ENCODE results near the gene ADCY2.

ADCY2 gene

DNA sequence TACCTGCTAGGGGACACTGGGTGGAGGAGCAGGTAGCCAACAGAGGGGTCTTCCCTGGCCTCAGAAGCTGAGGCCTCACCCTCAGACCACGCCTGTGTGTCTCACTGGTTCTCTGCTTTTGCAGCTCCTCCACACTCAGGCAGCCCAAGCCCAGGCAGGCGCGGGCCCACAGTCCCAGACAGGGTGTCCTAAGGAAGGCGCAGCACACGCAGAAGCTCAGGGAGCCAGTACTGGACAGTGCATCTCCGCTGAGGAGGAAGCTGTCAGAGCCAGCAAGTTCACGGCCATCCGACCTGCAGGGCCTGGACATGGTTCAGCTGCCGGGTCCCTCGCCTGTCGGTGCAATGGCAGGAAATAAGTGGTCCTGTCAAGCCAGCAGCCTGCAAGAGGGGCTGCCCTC lies 429.7 kb downstream of the ADCY2 start:
- no peak for TF ChIP-seq ZBTB7A (tag by site-specific recombination; IDR thresholded peaks at IDR 0.05; ENCODE audit: low read depth)
- TF ChIP-seq ZNF157 (tag by site-specific recombination; IDR thresholded peaks at IDR 0.05), result no peak
- TF ChIP-seq ZNF707 (tag by site-specific recombination; IDR thresholded peaks at IDR 0.05), result no peak
- TF ChIP-seq ZNF830 (tag by site-specific recombination; IDR thresholded peaks at IDR 0.05; ENCODE audit: low read depth), result no peak
- TF ChIP-seq ZNF529 (tag by site-specific recombination; IDR thresholded peaks at IDR 0.05; ENCODE audit: insufficient replicate concordance), result no peak
- TF ChIP-seq, protein P1, sequence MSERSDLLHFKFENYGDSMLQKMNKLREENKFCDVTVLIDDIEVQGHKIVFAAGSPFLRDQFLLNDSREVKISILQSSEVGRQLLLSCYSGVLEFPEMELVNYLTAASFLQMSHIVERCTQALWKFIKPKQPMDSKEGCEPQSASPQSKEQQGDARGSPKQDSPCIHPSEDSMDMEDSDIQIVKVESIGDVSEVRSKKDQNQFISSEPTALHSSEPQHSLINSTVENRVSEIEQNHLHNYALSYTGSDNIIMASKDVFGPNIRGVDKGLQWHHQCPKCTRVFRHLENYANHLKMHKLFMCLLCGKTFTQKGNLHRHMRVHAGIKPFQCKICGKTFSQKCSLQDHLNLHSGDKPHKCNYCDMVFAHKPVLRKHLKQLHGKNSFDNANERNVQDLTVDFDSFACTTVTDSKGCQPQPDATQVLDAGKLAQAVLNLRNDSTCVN (tag by site-specific recombination; optimal IDR thresholded peaks at IDR 0.05), result no peak
- no peak for TF ChIP-seq ZNF621 (tag by site-specific recombination; IDR thresholded peaks at IDR 0.05)
- no peak for TF ChIP-seq ZNF24 (tag by site-specific recombination; IDR thresholded peaks at IDR 0.05)
- no peak for TF ChIP-seq ZBTB1 (tag by site-specific recombination; IDR thresholded peaks at IDR 0.05)
- Histone ChIP-seq H3K36me3 (ENCODE audit: control insufficient read depth in 2 of 2, insufficient read depth in 1 of 2, low read length in 2 of 2) (no peaks in the 10 kb centered on the region), H3K4me1 (ENCODE audit: control insufficient read depth, insufficient read depth, low read length) (no peaks in the 10 kb centered on the region), H3K27ac (ENCODE audit: extremely low read depth, low read depth, low read length) (no peak overlapping the region), H3K9me3 (ENCODE audit: control insufficient read depth, insufficient read depth, low read depth, low read length) (no peaks in the 10 kb centered on the region), H3K4me3 (ENCODE audit: low read depth, low read length) (no peak overlapping the region)
- POLR2A ChIA-PET, result no interaction called here
- CTCF ChIA-PET, result interaction anchor here (0.5 kb wide), 1 partner anchor 889 kb away, joined by 3 read pairs; no protein-coding TSS in a partner anchor

DNA sequence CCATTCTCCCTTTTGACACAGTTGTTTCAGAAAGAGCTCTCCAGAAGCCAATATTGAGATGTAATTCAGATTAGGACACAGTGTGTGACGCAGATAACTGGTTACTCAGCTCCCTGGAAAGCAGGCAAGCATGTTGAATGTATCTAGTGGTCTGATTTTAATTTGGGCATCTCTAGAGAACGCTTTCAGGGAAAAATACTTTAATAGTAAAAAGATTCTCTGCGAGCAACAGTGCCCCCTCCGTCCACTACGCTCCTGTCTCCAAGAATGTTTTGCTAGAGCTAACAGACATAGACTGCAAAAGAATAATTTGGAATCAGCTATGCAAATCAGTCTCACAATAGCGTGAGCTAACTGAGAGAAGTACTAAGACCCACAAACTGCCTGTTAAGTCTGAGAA lies 431.7 kb downstream of the ADCY2 start:
- CTCF ChIA-PET, result interaction anchor here (0.8 to 2.8 kb wide), 3 partner anchors 11 to 29 kb away, joined by 3 to 22 read pairs (median 5); no protein-coding TSS in a partner anchor
- no peak overlapping the region for H3K4me3 ChIP-seq (ENCODE audit: low read depth, low read length)
- POLR2A ChIA-PET, result no interaction called here

DNA sequence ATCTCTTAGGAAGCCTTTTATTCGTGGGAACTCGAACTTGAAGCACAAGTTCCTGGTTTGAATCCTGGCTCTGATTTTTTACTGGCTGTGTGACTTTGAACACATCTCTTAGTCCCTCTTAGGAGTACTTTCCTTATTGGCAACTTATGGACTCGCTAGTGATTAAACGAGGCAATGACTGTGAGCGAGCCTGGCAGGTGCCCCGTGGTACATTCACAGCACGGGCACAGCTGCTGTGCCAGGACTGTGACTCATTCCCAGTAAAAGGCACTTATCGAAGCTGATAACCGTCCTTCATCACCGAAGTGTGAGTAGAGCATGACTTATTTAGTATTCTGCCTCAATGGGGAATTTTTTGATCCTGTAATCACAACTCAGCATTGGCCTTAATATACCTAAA lies 432.3 kb downstream of the ADCY2 start:
- POLR2A ChIA-PET, result no interaction called here
- H3K27ac ChIP-seq (ENCODE audit: extremely low read depth, low read depth, low read length), result no peak overlapping the region
- no peaks in the 10 kb centered on the region for H3K4me1 ChIP-seq (ENCODE audit: control insufficient read depth, insufficient read depth, low read length)
- CTCF ChIA-PET, result interaction anchor here (1.8 to 2.8 kb wide), 2 partner anchors 12 to 28 kb away, joined by 5 to 22 read pairs; no protein-coding TSS in a partner anchor
- H3K36me3 ChIP-seq (ENCODE audit: control insufficient read depth in 2 of 2, insufficient read depth in 1 of 2, low read length in 2 of 2), result no peaks in the 10 kb centered on the region
- no peaks in the 10 kb centered on the region for H3K9me3 ChIP-seq (ENCODE audit: control insufficient read depth, insufficient read depth, low read depth, low read length)
- no peak overlapping the region for H3K4me3 ChIP-seq (ENCODE audit: low read depth, low read length)
- TF ChIP-seq, protein P2, sequence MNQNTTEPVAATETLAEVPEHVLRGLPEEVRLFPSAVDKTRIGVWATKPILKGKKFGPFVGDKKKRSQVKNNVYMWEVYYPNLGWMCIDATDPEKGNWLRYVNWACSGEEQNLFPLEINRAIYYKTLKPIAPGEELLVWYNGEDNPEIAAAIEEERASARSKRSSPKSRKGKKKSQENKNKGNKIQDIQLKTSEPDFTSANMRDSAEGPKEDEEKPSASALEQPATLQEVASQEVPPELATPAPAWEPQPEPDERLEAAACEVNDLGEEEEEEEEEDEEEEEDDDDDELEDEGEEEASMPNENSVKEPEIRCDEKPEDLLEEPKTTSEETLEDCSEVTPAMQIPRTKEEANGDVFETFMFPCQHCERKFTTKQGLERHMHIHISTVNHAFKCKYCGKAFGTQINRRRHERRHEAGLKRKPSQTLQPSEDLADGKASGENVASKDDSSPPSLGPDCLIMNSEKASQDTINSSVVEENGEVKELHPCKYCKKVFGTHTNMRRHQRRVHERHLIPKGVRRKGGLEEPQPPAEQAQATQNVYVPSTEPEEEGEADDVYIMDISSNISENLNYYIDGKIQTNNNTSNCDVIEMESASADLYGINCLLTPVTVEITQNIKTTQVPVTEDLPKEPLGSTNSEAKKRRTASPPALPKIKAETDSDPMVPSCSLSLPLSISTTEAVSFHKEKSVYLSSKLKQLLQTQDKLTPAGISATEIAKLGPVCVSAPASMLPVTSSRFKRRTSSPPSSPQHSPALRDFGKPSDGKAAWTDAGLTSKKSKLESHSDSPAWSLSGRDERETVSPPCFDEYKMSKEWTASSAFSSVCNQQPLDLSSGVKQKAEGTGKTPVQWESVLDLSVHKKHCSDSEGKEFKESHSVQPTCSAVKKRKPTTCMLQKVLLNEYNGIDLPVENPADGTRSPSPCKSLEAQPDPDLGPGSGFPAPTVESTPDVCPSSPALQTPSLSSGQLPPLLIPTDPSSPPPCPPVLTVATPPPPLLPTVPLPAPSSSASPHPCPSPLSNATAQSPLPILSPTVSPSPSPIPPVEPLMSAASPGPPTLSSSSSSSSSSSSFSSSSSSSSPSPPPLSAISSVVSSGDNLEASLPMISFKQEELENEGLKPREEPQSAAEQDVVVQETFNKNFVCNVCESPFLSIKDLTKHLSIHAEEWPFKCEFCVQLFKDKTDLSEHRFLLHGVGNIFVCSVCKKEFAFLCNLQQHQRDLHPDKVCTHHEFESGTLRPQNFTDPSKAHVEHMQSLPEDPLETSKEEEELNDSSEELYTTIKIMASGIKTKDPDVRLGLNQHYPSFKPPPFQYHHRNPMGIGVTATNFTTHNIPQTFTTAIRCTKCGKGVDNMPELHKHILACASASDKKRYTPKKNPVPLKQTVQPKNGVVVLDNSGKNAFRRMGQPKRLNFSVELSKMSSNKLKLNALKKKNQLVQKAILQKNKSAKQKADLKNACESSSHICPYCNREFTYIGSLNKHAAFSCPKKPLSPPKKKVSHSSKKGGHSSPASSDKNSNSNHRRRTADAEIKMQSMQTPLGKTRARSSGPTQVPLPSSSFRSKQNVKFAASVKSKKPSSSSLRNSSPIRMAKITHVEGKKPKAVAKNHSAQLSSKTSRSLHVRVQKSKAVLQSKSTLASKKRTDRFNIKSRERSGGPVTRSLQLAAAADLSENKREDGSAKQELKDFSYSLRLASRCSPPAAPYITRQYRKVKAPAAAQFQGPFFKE (tag by site-specific recombination; IDR thresholded peaks at IDR 0.05; ENCODE audit: borderline replicate concordance), result no peak
- TF ChIP-seq ZNF521 (tag by site-specific recombination; IDR thresholded peaks at IDR 0.05) (no peak), ZNF16 (tag by site-specific recombination; IDR thresholded peaks at IDR 0.05; ENCODE audit: low read depth) (no peak), ZNF239 (tag by site-specific recombination; IDR thresholded peaks at IDR 0.05) (no peak)

More for the DNA sequence above, 431.7 kb downstream of the ADCY2 start:
- Histone ChIP-seq H3K27ac (ENCODE audit: extremely low read depth, low read depth, low read length) (no peak overlapping the region), H3K4me1 (ENCODE audit: control insufficient read depth, insufficient read depth, low read length) (no peaks in the 10 kb centered on the region), H3K36me3 (ENCODE audit: control insufficient read depth in 2 of 2, insufficient read depth in 1 of 2, low read length in 2 of 2) (no peaks in the 10 kb centered on the region), H3K9me3 (ENCODE audit: control insufficient read depth, insufficient read depth, low read depth, low read length) (no peaks in the 10 kb centered on the region)
- TF ChIP-seq ZFP41 (tag by site-specific recombination; IDR thresholded peaks at IDR 0.05; ENCODE audit: borderline replicate concordance), result no peak
- no peak for TF ChIP-seq GLIS2 (tag by site-specific recombination; IDR thresholded peaks at IDR 0.05)
- TF ChIP-seq GLIS1 (tag by site-specific recombination; IDR thresholded peaks at IDR 0.05), result no peak
- TF ChIP-seq GLI4 (tag by site-specific recombination; IDR thresholded peaks at IDR 0.05), result no peak
- no peak for TF ChIP-seq ZNF529 (tag by site-specific recombination; IDR thresholded peaks at IDR 0.05; ENCODE audit: insufficient replicate concordance)
- no peak for TF ChIP-seq KLF7 (tag by site-specific recombination; IDR thresholded peaks at IDR 0.05; ENCODE audit: borderline replicate concordance)
- no peak for TF ChIP-seq KLF8 (tag by site-specific recombination; IDR thresholded peaks at IDR 0.05)
- TF ChIP-seq, protein P3, sequence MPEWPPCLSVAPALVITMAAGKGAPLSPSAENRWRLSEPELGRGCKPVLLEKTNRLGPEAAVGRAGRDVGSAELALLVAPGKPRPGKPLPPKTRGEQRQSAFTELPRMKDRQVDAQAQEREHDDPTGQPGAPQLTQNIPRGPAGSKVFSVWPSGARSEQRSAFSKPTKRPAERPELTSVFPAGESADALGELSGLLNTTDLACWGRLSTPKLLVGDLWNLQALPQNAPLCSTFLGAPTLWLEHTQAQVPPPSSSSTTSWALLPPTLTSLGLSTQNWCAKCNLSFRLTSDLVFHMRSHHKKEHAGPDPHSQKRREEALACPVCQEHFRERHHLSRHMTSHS (tag by site-specific recombination; IDR thresholded peaks at IDR 0.05), result no peak
- TF ChIP-seq, protein P4, sequence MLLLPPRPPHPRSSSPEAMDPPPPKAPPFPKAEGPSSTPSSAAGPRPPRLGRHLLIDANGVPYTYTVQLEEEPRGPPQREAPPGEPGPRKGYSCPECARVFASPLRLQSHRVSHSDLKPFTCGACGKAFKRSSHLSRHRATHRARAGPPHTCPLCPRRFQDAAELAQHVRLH (tag by site-specific recombination; IDR thresholded peaks at IDR 0.05), result no peak
- TF ChIP-seq ZBTB21 (tag by site-specific recombination; IDR thresholded peaks at IDR 0.05), result no peak
- TF ChIP-seq, protein P5, sequence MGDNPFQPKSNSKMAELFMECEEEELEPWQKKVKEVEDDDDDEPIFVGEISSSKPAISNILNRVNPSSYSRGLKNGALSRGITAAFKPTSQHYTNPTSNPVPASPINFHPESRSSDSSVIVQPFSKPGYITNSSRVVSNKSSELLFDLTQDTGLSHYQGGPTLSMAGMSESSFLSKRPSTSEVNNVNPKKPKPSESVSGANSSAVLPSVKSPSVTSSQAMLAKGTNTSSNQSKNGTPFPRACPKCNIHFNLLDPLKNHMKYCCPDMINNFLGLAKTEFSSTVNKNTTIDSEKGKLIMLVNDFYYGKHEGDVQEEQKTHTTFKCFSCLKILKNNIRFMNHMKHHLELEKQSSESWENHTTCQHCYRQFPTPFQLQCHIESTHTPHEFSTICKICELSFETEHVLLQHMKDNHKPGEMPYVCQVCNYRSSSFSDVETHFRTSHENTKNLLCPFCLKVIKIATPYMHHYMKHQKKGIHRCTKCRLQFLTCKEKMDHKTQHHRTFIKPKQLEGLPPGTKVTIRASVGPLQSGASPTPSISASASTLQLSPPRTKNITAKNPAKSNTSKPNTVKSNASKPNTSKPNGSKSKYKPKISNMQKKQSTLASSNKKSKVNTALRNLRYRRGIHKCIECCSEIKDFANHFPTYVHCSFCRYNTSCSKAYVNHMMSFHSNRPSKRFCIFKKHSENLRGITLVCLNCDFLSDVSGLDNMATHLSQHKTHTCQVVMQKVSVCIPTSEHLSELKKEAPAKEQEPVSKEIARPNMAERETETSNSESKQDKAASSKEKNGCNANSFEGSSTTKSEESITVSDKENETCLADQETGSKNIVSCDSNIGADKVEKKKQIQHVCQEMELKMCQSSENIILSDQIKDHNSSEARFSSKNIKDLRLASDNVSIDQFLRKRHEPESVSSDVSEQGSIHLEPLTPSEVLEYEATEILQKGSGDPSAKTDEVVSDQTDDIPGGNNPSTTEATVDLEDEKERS (tag by site-specific recombination; IDR thresholded peaks at IDR 0.05), result no peak
- no peak for TF ChIP-seq YY1 (tag by site-specific recombination; IDR thresholded peaks at IDR 0.05)
- TF ChIP-seq ZNF354C (tag by site-specific recombination; IDR thresholded peaks at IDR 0.05; ENCODE audit: borderline replicate concordance, low read depth), result no peak

Data from HEK293 (cell line).